Measurements from ENCODE around the gene C11orf24.
A peak's percentile ranks its signal among the peaks of the same experiment; 100 is the strongest.
"Not testable (repeated sequence)": the region's sequence is repeated elsewhere in the genome, so short reads cannot be mapped to it uniquely, and the experiment has no call there.

C11orf24 gene

DNA sequence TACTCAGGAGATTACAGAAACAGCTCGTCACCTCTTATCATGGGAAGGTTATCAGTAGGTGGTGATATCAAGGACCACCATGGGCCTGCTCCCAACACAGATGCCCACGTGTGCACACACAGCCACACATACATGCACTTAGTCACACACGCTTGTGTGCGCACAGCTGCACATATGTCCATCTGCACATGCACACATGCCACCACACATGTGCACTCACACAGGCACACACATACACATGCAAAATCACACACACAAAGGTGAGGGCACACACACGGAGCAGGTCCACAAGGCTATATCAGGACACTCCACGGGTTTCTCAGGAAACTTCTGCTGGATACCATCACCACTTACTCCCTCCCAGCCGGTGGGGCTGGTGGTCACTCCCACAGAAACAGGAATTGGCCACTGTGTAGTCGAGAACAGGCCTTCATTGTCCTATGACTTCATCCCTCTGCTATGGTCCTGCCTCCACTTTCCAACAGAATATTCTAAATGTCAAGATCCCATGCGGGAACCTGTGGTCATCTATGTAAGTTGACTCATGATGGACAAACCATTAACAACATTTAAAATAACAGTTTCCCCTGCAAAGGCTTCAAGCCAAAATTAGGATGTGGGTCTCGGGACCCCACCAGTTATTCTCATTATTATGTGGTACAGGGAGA, 2.2 kb downstream of the C11orf24 start:
- no peak for DNase-seq

GRCh38 chr11:68267881-68268240, 3.9 kb downstream of the C11orf24 start:
- DNase-seq = no peak

- no peak for DNase-seq
Observed at GRCh38 chr11:68266936-68267880, 4.6 kb downstream of the C11orf24 start.

GRCh38 chr11:68266121-68266891, 5.5 kb downstream of the C11orf24 start:
- DNase-seq = no peak

- DNase-seq = no peak
Observed at GRCh38 chr11:68264741-68265540, 6.8 kb downstream of the C11orf24 start.

GRCh38 chr11:68264244-68264643, 7.5 kb downstream of the C11orf24 start:
- DNase-seq = no peak

GRCh38 chr11:68263444-68264035, 8.2 kb downstream of the C11orf24 start:
- DNase-seq = no peak

DNA sequence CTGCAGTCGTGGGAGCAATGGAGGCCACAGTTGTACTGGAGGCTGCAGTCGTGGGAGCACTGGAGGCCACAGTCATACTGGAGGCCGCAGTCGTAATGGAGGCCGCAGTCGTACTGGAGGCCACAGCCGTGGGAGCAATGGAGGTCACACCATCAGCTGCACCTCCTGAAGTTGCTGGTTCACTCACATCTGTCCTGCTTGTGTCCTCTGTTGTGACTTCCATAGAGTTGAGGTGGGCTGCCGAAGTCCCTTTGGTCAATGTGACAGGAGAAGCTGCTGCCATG, 9.3 kb downstream of the C11orf24 start:
- no peak for DNase-seq

DNA sequence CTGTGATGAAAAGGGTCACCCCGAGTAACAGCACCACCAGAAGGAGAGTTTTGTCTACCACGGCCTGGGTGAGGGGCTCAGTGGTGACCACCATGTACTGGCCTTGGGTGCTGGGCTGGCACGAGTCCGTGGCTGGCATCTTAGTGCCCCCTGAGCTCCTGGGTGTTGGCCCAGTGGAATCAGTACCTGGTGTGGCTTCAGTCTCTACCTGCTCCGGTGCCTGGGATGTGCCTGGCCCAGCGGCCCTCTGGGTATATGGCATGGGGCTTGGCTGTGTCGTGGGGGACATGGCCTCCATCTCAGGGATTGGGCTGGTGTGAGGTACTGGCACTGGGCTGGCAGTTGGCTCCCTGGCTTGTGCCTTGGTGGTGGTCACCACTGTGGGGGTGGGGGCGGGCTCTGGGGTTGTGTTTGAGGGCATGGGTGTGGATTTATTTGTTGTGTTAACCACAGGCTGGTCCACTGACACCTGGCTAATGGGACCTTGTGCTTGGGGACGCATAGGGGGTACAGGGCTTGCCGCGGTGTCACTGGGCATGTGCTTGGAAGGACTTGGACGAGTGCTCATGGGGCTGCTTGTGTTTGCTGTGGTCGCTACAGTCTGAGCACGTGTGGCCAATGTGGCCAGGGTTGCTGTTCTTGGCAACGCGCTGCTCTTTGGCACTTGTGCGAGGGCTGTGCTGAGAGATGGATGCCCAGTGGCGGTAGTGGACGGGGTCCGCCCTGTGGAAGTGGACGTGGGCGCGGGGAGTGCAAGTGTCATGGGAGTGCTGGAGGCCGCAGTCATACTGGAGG, 9.8 kb downstream of the C11orf24 start:
- DNase-seq = no peak

- DNase-seq = no peak
Observed at GRCh38 chr11:68261006-68261405, 10.8 kb downstream of the C11orf24 start.

GRCh38 chr11:68260484-68260883, 11.3 kb downstream of the C11orf24 start:
- DNase-seq = no peak

DNA sequence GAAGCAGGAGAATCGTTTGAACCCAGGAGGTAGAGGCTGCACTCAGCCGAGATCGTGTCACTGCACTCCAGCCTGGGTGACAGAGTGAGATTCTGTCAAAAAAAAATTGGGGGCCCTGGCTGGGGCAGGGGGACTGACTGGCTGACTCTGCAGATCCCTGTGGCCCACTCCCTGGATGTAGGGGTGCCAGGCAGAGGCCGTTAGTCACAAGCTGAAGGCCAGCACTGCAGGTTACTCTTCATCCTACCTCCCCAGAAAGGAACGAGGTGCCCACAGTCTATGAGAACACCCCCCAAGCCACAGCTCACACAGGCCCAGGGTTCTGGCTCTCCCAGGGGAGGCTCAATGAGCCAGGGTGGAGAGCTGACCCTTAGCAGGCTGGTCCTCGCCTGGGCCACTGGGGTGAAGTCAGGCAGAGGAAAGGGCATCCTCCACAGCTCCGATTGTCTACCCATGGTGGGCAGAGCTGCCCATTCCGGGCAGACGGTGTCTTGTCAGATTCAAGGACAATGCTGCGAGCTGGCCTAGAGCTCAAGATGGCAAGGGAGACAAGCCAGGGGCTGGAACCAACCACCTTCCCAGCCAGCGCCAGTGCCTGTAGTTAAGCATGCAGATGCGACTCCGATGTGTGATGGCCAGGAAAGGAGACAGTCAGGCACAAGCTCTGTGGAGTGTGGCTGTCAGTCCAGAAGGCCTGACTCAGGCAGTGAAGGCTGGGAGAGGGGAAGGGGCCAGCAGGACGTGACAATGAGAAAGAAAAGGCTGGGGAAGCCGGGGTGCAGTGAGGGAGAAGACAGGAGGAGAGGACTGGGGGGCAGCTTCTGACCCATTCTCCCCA, 12.4 kb downstream of the C11orf24 start:
- DNase-seq = no peak

DNA sequence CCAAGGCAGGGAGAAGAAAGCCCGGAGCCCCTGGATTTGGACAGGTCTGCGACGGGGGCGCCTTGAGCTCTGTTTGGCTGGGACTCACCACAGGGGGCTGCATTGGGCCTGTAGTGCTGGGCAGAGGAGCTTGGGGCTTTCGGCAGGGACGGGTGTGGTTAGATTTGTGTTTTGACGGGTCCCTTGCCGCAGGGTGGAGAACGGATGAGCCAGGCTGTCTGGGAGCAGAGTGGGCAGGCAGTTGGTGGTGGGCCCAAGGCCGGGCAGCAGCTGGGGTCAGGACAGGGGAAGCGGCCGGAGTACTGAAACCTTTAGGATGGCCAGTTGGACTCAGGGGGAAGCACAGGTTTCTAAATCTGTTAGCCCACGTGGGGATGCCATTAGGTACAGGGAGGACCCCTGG, 13.4 kb downstream of the C11orf24 start:
- DNase-seq = no peak

GRCh38 chr11:68257477-68258362, 14.1 kb downstream of the C11orf24 start:
- peak; percentile 72 for DNase-seq

- no peak for DNase-seq
Observed at GRCh38 chr11:68256331-68256741, 15.4 kb downstream of the C11orf24 start.

DNA sequence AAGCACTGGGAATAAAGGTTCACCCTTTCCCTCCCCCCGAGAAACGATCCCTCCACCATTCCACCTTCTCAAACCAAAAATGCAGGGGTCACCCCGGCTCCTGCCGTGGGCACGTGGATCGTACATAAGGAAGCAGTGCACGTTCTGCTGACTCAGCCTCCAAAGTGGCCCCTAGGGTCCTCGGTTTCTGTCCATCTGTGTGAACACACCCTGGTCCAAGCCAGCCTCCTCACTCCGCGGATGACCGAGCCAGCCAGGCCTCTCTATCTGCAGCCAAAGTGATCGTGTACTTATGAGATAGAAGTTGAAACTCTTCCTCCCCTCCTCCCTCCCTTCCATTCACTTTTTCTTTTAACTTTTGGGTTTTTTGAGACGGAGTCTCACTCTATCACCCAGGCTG, 16.2 kb downstream of the C11orf24 start:
- DNase-seq = no peak

DNA sequence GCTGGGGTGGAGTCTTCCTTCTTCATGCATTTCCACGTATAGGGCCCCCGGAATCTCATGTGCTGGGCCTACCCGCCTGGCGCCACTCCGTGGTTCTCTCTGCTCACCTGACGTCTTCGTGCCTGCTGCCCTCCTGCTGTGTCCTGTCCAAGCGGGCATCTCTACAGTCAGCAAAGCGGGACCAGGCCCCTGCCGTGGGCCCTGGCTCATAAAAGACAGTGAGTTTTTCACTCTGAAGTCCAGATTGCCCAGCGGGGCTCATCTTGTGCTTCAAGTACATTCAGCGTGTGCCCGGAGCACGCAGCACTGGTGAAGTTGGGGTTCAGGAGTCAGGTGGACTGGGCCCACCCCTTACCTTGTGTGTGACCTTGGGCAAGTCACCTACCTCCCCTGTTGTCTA, 17.4 kb downstream of the C11orf24 start:
- DNase-seq = no peak

DNA sequence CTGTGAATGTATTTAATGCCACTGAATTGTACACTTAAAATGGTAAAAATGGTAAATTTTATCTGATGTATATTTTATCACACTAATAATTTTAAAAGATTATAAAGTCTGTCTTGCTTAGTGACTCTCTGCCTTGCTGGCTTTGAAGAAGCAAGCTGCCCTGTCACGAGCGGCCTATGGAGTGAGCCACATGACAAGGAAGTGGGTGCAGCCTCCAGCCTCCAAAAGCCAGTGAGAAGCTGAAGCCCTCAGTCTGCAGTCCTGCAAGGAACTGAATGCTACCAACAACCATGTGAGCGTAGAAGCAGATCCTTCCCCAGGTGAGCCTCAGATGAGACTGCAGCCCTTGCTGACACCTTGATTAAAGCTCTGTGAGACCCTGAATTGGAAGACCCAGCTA, 20.0 kb downstream of the C11orf24 start:
- DNase-seq = no peak

GRCh38 chr11:68244912-68245311, 26.9 kb downstream of the C11orf24 start:
- DNase-seq = not testable (repeated sequence)

DNA sequence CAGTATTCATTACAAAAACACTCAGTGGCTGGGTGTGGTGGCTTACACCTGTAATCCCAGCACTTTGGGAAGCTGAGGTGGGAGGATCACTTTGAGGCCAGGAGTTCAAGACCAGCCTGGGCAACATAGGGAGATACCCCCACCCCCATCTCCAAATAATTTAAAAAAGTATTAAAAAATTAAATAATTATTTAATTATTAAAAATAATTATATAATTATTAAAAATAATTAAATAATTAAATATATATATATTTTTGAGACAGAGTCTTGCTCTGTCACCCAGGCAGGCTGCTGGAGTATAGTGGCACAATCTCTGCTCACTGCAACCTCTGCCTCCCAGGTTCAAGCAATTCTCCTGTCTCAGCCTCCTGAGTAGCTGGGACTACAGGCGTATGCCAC, 27.9 kb downstream of the C11orf24 start:
- not testable (repeated sequence) for DNase-seq
